DMS53 (cell line): Measurements from ENCODE around the gene PHF13.

Experiments
- DNase-seq: peaks from one replicate; lab custom pipeline; 2025; lab: John Stamatoyannopoulos, UW

PHF13 gene

DNA sequence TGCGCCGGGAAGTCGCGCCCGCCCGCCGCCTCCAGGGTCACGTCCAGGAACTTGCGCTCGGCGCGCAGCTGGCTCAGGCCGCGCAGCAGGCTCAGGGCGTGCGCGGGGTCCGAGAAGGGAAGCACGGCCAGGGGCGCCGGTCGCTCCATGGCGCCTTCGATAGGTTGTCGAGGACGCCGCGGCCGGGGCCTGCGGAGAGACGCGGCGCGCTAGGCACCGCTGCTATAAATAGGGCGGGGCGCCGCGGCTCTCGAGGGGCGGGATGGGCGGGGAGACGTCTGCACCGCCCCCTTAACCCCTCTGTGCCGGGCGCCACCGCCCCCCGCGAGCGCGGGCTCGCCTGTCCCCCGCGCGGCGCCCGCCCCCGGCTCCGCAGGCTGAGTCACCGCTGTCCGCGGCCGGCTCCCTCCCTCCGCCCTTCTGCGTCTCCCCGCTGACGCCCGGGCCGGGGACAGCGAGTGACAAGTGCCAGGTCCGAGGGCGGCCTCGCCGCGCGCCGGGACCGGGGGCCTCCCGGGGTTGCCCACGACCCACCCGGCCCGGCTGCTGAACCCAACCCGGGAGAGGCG, 10.8 kb upstream of the PHF13 start, which contains the start of gene KLHL21:
TSS of gene KLHL21 (minus strand) at position 201 of the 569 bp plus-strand sequence. CDS start at position 149, 52 bp downstream.
- peak; percentile 95 for DNase-seq

DNA sequence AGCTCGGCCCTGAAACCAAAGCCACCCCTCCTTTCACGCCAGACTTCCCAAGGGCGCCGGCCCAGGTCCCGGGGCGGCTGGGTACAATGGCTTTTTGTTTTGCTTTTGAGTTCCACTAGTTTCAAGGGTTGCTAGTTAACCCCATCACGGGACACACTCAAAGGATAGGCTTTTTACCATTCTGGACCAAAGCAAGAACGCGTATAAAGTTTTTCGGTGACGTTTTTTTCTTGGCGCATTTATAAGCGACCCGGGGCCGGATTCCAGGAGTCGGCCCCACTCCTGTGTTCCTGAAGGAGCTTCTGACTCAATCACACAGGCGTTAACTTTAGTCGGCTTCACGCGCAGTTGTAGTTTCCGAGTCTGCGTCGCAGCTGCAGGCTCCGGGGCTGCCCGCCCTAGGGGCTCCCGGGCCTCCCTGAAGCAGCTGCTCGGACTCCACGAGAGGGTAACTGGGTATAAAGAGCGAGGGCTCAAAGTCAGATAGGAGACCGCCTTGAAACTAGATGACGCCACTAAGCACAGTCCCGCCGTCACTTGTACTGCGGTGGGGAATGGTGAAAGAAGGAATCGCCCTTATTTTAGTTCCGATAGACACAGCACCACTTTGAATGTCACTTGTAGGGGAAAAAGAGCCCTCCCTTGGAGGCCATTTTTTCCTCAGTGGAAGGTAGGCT, 10.2 kb upstream of the PHF13 start:
- peak; percentile 77 for DNase-seq

DNA sequence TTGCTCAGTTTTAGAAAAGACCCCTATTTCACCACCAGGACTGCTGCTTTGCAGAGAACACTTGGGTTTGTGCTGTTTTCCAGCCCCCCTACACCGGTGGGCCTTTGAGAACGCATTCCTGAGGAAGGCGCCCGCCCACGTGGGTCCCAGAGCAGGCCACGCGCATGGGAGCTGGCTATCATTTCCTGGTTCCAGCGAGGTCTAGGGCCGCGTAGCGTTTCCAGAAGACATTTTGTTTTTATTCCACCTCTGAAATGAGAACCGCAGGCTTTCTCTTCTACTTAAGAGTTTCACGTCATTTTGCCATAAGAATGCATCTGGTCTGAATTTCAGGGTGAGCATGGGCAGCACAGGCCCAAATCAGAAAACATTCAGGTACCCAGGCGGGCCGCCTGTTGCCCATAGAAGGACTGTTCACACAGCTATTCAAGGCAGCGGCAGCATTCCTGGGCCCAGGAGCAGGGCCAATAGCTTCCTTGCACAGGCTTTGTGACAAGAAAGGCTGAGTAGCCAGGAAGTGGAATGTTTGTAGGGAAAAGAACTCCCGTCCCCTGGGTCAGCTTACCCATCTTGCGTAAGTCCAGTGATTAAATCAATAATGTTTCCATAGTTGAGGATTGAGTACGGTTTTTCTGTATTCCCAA, 9.5 kb upstream of the PHF13 start:
- DNase-seq: no peak

DNA sequence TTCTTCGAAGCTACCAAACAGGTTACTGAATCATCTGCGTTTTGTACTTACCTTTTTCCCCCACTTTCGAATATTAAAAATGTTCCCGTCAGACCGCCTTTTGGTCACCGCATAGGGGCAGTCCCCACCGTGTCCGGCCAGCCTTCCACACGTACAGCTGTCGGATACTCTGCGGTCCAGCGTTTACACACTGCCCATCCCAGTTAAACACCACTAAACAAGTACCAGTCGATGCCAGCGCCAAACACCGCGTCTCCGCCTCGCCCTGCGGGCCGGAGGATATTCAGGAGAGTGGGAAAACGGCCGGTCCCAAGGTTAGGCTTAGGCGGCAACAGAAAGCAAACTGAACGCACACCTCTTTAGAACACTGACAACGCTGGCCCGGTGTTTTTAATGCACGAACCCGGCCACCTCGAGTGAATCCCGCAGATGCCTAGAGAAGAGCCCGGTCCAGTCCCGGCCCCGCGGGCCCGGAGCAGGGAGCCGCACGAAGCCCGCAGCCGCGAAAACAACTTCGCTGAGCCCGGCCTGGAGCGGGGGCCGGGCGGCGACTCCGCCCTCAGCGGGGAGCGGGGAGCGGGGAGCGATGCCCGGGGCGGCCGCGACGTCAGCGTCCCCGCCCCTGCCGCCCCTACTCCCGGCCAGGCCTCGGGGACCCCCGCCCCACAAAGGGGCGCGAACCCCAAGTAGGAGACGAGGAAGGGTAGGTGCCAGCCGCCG, 730 bp upstream of the PHF13 start:
- DNase-seq: peak; percentile 86

DNA sequence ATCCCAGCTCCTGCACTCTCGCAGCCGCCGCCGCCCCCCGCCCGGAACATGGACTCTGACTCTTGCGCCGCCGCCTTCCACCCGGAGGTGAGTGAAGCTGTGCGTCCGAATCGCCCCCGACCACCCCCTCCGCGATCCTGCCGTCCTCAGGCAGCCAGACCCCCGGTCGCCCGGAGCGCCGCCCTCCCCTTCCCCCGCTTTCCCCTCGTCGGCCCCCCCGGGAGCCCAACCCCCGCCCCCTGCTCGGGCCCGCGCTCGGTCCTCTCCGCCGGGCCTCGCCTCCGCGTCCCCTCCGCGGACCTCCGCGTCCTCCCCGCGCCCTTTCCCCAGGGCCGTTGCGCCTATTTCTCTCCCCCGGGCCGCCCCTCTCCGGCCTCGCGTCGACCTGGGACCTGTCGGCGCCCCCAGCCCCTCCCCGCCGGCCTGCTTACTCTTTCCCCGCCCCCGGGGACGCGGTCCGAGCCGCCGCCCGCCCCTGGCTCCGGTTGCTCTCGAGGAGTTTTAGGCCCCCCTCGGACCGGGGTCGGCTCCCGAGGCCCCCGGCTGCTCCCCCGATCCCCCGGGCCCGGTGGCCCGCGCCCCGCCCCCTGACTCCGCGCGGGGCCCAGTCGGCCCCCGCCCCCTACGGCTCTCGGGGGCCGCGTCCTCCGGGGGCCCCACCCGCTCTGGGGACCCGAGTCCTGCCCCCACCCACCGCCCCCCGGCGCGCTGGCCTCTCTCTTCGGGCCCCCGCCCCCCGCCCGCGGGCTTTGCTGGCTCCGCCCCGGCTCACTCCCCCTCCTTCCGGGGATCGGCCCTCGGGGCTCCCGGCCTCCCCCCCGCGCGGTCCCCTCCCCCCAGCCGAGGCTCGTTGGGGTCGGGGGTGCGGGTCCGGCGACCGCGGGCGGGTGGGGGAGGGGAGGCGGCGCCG, 743 bp downstream of the PHF13 start:
- DNase-seq: peak; percentile 61

DNA sequence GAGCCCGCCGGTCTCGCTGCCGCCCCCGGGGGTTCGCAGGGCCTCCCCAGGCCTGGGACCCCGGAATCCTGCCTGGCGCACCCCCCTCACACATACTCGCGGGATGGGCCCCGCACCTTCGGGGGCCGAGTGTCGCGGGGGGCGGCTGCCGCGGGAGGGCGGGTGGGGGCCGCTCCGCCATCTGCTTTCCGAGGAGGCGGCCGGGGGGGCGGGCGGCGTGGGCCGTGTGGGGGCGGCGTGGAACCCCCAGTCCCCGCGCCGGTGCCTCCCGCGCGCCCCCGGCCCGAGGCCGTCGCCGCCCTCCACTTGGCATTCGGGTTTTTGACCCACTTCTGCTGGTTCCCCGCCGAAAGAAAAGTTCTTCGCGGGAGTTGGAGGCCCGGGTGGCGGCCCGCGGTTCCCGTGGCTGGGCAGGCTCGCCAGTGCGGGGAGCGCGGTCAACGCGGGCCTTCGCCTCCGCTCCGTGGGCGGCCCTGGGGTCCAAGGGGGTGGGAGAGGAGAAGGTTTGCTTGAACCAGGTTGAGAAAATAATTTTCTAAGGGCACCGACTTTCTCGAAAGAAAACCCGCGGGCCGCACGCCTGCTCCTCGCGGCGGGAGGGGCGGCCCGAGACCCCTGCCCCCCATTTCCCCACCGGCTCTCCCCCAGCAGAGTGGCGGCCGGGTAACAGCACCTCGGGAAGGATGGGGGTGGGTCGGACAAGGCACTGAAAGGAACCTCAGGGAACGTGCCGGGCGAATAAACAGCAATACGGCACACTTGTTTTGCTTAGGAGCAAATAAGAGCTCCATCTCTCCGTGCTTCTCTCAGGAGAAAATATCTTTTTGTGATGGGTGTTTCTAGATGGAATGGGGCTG, 1.6 kb downstream of the PHF13 start:
- DNase-seq: peak; percentile 29

DNA sequence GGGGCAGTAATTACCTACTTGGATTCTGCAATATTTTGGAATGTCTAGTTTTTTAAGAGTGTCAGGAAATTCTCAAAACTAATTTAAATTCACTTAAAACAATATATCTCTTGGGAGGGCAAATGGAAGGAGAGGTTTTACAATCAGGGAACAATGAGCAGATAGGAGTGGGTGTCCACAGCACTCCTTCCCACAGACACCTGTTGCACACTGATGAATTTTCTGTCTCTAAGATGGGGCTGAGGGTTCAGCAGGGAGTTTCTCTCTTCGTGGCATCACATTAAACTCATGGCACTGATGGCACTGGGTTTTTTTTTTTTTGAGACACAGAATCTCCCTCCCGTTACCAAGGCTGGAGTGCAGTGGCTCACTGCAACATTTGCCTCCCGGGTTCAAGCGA, 5.5 kb downstream of the PHF13 start:
- DNase-seq: no peak

DNA sequence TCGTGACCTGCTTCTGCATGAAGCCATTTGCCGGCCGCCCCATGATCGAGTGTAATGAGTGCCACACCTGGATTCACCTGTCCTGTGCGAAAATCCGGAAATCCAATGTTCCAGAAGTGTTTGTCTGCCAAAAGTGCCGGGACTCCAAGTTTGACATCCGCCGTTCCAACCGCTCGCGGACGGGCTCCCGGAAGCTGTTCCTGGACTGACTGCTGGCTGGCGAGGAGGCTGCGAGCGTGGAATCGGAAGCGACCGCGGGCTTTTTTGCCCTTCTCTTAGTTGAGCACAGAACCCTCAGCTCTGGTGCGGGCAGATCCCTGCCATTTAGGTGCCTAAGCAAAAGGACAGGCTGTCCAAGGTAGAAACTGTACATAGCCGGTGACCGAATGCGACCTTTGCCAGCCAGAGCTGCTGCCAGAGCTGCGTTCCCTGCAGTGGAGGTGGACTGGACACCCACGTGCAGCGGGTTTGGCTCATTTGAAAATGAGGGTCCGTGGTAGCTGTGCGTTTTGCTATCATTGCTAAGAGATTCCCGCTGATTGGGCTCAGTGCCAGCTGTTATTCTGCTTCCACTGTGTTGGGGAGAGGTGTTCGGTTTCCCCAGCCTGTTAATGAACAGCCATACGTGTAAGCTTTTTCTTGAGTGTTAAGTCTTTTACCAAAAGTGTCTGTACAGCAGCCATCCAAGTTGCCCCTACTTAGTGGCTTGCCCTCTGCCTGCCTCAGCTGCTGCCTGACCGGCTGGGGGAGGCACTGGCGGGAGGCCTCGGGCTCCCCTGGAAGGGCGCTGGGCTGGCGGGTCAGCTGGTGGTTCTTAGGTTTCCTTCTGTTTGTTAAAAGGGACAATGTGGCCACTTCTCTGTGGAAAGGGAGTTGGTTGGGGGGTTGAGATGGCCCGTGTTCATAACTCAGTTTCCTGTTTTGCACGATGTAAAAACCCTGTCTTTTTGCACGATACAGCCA, 8.2 kb downstream of the PHF13 start:
- no peak for DNase-seq

DNA sequence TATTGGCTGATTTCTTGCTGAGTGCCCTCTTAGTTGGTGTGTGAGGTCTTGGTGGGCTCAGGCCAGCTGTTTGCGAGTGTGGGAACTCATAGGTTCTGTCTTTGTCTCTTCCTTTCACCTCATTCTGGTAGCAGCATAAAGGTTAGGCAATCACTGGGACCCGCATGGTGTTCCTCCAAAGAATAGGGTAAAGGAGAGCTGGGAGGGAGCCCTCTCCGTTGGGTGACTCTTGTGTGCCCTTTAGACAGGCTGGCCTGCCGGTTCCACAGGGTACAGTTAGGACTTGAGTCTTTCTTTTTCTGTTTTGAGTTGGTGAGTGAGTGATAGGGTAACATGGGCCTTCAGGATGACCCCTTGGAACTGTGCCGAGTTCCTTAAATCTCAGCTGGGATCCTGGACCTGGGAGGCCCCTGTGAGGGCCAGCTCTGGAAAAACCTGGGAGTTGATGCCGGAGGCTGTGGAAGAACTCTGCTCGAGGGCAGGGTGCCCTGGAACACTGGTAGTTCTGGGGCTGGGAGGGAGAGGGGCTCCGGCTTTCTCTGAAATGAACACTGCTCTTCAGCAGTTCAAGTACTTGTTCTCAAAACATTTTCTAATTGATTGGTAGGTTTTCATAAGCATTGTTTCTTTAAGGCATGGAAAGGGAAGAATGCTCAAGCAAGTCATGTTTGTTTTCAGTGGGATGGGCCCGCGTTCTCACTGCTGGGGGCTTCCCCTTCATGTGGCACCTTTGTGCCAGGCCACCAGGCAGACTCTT, 9.0 kb downstream of the PHF13 start:
- no peak for DNase-seq

DNA sequence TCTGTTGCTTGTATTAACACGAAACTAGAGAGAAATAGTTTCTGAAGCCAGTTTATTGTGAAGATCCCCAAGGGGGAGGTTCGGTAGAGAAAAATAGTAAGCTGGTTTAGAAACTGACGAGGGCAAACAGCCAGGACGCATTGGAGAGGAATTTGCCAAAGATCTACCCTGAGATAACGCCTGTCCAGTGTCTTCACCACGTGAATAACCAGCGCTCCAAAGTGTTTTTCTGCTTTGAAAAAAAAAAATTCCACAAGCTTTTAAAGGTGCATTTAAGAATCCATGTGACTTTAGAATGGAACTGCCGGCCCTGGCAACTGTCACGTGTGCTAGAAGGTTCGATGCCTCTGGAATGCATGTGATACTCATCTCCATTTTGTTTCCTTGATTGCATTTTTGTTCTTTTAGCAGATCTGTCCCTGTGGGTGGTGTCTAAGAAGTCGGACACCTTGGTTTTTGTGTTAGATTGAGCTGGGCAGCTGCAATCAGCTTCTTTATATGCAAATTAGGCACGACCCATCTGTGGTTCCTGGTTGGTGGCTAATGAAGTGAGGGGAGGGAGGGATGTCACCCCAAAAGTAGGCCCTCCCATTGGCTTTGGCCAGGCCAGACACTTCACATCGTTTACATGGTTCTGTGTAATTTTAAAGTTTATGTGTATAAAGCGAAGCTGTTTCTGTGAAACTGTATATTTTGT, 9.9 kb downstream of the PHF13 start:
- DNase-seq: no peak

DNA sequence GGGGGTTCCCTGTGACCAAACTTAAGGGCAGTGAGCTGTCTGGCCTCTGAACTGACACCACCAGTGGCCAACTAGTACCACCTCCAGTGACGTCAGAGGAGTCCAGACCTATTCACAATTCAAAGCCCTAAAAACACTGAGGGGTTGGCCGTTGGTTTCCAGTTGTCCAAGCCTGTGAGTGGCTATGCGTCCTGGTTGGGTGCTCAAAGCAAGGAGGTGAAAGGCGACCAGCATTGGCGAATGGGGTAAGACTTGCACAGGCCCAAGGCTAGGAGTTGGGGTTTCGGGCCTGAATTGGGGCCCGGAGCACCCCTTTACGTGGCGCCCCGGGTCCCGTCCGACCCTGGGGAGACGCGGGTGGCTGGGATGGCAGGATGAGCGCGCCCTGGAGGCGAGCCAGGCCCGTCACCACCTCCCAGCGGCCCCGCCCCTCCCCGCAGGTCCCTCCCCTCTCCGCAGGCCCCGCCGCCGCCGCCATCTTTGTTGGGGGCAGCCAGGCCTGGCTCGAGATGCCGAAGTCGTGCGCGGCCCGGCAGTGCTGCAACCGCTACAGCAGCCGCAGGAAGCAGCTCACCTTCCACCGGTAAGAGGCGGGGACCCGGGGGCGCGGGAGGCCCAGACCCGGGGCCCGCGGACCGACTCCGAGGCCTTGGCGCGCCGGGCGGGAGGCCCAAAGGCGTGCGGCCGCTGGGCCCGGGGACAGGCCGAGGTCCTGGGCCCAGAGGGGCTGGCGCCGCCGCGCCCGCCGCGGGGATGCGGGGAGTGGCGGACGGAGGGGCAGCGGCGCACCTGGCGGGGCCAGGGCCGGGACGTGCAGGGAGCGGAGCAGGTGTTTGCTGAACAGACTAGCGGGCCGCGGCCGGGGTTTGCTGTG, 11.4 kb downstream of the PHF13 start, which contains the start of gene THAP3:
TSS of gene THAP3 (plus strand) at position 159 of the 874 bp plus-strand sequence. CDS start at position 510, 351 bp downstream.
- peak; percentile 95 for DNase-seq

DNA sequence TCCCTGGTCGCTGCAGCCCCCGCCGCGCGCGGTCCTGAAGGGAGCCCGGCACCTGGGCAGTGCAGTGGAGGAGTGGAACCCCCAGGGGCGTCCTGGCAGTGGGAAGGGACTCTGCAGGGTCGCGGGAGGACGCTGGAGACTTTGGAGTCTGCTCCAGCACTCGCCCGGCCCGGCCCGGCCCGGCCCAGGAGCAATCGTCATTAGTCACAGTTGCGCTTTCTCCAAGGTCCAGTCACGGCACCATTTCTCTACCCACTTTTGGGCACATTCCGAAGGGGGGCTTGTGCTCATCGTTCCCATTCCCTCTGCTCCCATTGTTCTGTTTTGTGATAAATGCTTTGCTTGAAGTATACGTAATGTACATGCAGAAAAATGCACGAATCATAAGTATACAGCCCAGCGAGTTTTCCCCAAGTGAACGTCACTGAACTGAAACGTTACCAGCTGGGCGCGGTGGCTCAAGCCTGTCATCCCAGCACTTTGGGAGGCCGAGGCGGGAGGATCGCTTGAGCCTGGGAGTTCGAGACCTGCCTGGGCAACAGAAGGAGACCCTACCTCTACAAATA, 12.1 kb downstream of the PHF13 start:
- DNase-seq: peak; percentile 61

DNA sequence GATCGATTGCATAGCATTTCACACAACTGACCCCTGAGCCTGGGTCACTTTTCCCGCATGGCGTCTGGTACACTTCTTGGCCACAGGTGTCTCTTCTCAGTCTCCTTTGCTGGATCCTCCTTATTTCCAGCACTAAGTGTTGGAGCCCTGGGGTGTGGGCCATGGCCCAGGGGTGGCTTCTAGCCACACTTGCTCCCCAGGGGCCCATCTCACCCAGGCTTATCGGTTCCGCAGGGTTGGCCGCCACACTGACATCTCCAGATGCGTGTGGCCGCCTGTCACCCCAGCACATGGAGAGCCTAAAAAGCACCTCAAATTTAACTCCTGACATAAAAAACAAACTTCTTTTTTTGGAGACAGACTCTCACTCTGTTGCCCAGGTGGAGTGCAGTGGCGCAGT, 13.5 kb downstream of the PHF13 start:
- DNase-seq: no peak

DNA sequence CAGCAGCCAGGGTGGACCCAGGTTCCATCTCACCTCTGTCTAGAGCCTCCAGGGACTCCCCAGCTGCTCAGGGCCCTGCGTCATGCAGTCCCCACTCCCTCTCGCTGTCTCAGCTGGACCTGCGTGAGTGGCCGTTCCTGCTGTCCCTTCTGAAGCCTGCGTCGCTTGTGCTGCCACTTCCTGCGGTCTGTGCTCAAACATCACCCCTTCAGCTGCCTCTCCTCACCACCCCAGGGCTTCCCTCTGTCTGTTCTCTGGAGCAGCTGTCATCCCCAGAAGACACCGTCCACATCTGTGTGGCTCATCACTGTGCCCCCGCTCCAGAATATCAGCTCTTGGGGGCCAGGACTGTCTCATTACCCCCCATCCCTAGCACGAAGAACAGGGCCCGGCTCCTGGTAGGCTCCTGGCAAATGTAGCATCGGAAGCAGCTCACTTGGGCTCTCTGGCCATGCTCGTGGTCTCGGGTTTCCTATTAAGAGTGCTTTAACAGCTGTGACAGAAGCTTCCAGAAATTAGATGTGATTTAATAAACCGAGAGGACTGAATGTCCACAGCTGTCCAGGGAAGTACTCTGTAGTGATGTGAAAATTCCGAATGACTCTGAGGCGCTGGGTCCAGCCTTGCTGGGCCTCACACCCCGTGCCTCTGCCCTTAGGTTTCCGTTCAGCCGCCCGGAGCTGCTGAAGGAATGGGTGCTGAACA, 14.5 kb downstream of the PHF13 start:
- DNase-seq: no peak

DNA sequence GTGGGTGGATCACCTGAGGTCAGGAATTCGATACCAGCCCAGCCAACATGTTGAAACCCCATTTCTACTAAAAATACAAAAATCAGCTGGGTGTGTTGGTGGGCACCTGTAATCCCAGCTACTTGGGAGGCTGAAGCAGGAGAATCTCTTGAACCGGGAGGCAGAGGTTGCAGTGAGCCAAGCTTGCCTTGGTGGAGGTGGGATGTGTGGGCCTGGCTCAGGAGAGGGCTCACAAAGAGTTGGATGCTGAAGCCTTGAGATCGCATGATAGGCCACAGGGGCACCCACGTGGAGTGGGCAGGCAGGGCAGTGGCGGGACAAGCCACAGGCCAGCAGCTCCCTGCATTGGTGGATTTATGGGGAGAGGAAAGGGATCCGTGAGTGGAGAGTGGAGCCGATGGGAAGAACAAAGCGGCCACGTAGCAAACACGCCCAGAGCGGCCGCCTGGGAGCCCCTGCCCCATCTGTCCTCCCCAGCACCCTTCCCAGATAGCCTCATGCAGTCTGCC, 15.5 kb downstream of the PHF13 start:
- no peak for DNase-seq

DNA sequence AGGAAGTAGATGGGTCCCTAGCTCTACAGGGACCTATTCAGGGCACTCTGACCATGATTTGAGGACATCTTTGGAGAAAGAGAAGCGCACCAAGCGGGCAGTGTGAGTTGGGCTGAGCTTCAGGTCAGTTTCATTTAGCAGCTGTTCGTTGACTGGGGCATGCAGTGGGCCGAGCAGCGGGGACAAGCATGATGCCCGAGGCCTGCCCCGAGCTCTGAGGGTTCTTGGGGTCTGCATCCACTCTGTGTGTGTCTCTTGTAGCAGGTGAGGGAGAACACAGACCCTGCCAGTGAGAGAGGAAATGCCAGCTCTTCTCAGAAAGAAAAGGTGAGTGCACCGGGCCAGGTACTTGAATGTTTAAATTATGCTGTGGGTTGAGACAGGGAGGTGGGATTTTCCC, 16.5 kb downstream of the PHF13 start:
- no peak for DNase-seq
